Endodermal cell (in vitro differentiated cells): ENCODE data around the gene IDI1. TPM values are rescaled to one million over a fixed set of nuclear protein-coding genes. Genes with fewer than 3 reads are reported as not detected.
"Not testable (repeated sequence)": the region's sequence is repeated elsewhere in the genome, so short reads cannot be mapped to it uniquely, and the experiment has no call there.

ENCODE experiments used
- DNase-seq: peaks from one replicate; pipeline ENCODE4 v3.0.0-alpha.2; 2017
- H3K27ac ChIP-seq: 2 replicates; pipeline ENCODE4 v1.5.1; 2013; ENCODE audit warnings: mild to moderate bottlenecking, low read depth, low read length, moderate library complexity
- H3K27me3 ChIP-seq: 2 replicates; pipeline ENCODE4 v1.6.1; 2013; ENCODE audit warnings: mild to moderate bottlenecking, low read length, moderate library complexity; ENCODE audit not compliant: insufficient read depth, control insufficient read depth, poor library complexity, severe bottlenecking
- H3K36me3 ChIP-seq: 2 replicates; pipeline ENCODE4 v1.7.0; 2013; ENCODE audit warnings: mild to moderate bottlenecking, low read length, moderate library complexity; ENCODE audit not compliant: control insufficient read depth, insufficient read depth
- H3K4me1 ChIP-seq: one replicate; pipeline ENCODE4 v1.7.0; 2013; ENCODE audit warnings: low read length; ENCODE audit not compliant: control insufficient read depth, insufficient read depth
- H3K4me3 ChIP-seq: 2 replicates; pipeline ENCODE4 v1.5.1; 2013; ENCODE audit warnings: mild to moderate bottlenecking, low read length, moderate library complexity
- H3K9ac ChIP-seq: 2 replicates; pipeline ENCODE4 v1.6.1; 2013; ENCODE audit warnings: mild to moderate bottlenecking, low read length, moderate library complexity; ENCODE audit not compliant: poor library complexity, severe bottlenecking; ENCODE audit errors: extremely low read depth
- H3K9me3 ChIP-seq: 2 replicates; pipeline ENCODE4 v1.6.1; 2013; ENCODE audit warnings: mild to moderate bottlenecking, low read length, moderate library complexity; ENCODE audit not compliant: control insufficient read depth
- H3K27ac Mint-ChIP-seq: 2 replicates; pipeline ENCODE4 v1.8.0; 2020; ENCODE audit warnings: mixed read lengths
- H3K27me3 Mint-ChIP-seq: 2 replicates; pipeline ENCODE4 v1.8.0; 2021; ENCODE audit warnings: mild to moderate bottlenecking, mixed read lengths; ENCODE audit not compliant: insufficient read depth
- H3K36me3 Mint-ChIP-seq: 2 replicates; pipeline ENCODE4 v1.8.0; 2020; ENCODE audit warnings: low read depth, mixed read lengths
- H3K4me1 Mint-ChIP-seq: 2 replicates; pipeline ENCODE4 v1.8.0; 2020; ENCODE audit warnings: mixed read lengths
- H3K4me3 Mint-ChIP-seq: 2 replicates; pipeline ENCODE4 v1.8.0; 2020; ENCODE audit warnings: mild to moderate bottlenecking, moderate library complexity, mixed read lengths
- H3K9me3 Mint-ChIP-seq: 2 replicates; pipeline ENCODE4 v1.8.0; 2020; ENCODE audit warnings: mild to moderate bottlenecking, mixed read lengths
- WGBS, 2 experiments: methylation state at CpG; one replicate each; pipeline versions ENCODE4 v1.1.5 to v1.1.7; 2013; ENCODE audit warnings: missing lambda C conversion rate in 2 of 2, mixed read lengths in 1 of 2; ENCODE audit not compliant: insufficient coverage in 1 of 2, insufficient read length in 1 of 2; 5-methylcytosine and 5-hydroxymethylcytosine counted together
- total RNA-seq, 2 donors: library from RNA; stranded (reverse); fragmentation: NEBNext Ultra II Directional in 1 of 2; extraction: Animal tissue kit (Norgen Biotek cat#: 25700) in 1 of 2; gene quantifications; 2 replicates in 1 of 2; 3 replicates in 1 of 2; pipeline ENCODE4 v1.2.1, GENCODE V29; 2021
- TF ChIP-seq, protein P1 (sequence below): fragments of 200-600 bp; sonication (generic); conservative IDR thresholded peaks from 2 replicates; pipeline ENCODE4 v1.5.0; 2021; ENCODE audit warnings: antibody characterized with exemption, mild to moderate bottlenecking

IDI1 gene
- total RNA-seq, 2 donors from 2014 or later = 36.3 to 53.3 TPM

- Mint-ChIP-seq H3K9me3 (no peaks in the 10 kb centered on the region), H3K36me3 (peaks cover 30% of the 10 kb centered on the region), H3K27me3 (no peaks in the 10 kb centered on the region), H3K4me3 (no peak overlapping the region), H3K4me1 (peaks cover 2% of the 10 kb centered on the region), H3K27ac (no peak overlapping the region)
- 83 to 96% methylated on average over 2 to 3 of the region's 3 CpGs for WGBS, 2 experiments
- Histone ChIP-seq H3K27me3 (no peaks in the 10 kb centered on the region), H3K27ac (no peak overlapping the region), H3K9me3 (no peaks in the 10 kb centered on the region), H3K9ac (no peak overlapping the region), H3K36me3 (peaks cover 53% of the 10 kb centered on the region), H3K4me3 (no peak overlapping the region), H3K4me1 (no peaks in the 10 kb centered on the region)
- no peak for DNase-seq
- TF ChIP-seq, protein P1, sequence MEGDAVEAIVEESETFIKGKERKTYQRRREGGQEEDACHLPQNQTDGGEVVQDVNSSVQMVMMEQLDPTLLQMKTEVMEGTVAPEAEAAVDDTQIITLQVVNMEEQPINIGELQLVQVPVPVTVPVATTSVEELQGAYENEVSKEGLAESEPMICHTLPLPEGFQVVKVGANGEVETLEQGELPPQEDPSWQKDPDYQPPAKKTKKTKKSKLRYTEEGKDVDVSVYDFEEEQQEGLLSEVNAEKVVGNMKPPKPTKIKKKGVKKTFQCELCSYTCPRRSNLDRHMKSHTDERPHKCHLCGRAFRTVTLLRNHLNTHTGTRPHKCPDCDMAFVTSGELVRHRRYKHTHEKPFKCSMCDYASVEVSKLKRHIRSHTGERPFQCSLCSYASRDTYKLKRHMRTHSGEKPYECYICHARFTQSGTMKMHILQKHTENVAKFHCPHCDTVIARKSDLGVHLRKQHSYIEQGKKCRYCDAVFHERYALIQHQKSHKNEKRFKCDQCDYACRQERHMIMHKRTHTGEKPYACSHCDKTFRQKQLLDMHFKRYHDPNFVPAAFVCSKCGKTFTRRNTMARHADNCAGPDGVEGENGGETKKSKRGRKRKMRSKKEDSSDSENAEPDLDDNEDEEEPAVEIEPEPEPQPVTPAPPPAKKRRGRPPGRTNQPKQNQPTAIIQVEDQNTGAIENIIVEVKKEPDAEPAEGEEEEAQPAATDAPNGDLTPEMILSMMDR = no peak
These were observed 8.8 kb downstream of the IDI1 start for GRCh38 chr10:1040133-1040532.

DNA sequence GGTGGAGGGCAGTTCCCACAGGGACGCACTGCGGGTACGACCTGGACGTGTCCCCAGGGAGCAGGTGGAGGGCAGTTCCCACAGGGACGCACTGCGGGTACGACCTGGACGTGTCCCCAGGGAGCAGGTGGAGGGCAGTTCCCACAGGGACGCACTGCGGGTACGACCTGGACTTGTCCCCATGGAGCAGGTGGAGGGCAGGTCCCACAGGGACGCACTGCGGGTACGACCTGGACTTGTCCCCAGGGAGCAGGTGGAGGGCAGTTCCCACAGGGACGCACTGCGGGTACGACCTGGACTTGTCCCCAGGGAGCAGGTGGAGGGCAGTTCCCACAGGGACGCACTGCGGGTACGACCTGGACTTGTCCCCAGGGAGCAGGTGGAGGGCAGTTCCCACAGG is 10.2 kb downstream of the IDI1 start:
- H3K27me3 ChIP-seq, DNase-seq, H3K4me3 Mint-ChIP-seq, H3K4me1 Mint-ChIP-seq, H3K4me3 ChIP-seq, H3K9ac ChIP-seq, H3K27me3 Mint-ChIP-seq, H3K4me1 ChIP-seq, H3K9me3 Mint-ChIP-seq, H3K27ac Mint-ChIP-seq, H3K9me3 ChIP-seq, H3K27ac ChIP-seq: not testable (repeated sequence)
- peaks cover 43% of the 10 kb centered on the region for H3K36me3 ChIP-seq
- WGBS, 2 experiments = 96% methylated on average over 10 of the region's 20 CpGs; no CpG with 5 or more reads in 1 of the 2 experiments
- H3K36me3 Mint-ChIP-seq = peaks cover 30% of the 10 kb centered on the region

DNA sequence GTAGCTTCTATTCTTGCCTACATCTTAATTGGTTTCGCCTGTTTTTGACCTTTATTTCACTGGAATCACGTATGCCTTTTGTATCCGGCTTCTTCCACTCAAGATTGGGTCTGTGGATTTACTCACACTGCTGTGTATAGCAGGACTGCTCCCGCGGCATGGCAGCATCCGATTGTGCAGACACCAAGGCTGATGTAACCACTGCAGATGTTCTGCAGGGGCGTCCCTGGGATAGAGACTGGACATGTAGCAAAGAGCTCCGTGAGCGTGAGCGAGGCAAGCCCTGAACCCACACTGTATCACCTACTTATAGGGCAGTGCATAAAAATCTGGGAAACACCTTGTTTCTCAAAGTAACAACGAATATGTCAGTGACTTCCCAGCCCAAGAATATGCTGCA is 11.8 kb downstream of the IDI1 start:
- no peaks in the 10 kb centered on the region for H3K9me3 ChIP-seq
- H3K27me3 ChIP-seq = no peaks in the 10 kb centered on the region
- H3K27ac ChIP-seq = peak overlapping the region; percentile 47
- H3K4me3 ChIP-seq = no peak overlapping the region
- Mint-ChIP-seq H3K4me1 (no peaks in the 10 kb centered on the region), H3K4me3 (no peak overlapping the region), H3K36me3 (peaks cover 18% of the 10 kb centered on the region), H3K27ac (no peak overlapping the region), H3K27me3 (no peaks in the 10 kb centered on the region), H3K9me3 (no peaks in the 10 kb centered on the region)
- H3K36me3 ChIP-seq = peaks cover 26% of the 10 kb centered on the region
- no peaks in the 10 kb centered on the region for H3K4me1 ChIP-seq
- TF ChIP-seq, protein P1 = no peak
- no peak overlapping the region for H3K9ac ChIP-seq
- DNase-seq = no peak
- whole genome bisulfite sequencing, 2 experiments = 91 to 95% methylated on average over 9 to 11 of the region's 11 CpGs

GRCh38 chr10:1036341-1036791 is 12.6 kb downstream of the IDI1 start:
- TF ChIP-seq, protein P1 = no peak
- H3K4me3 ChIP-seq = no peak overlapping the region
- no peaks in the 10 kb centered on the region for H3K4me1 ChIP-seq
- no peaks in the 10 kb centered on the region for H3K4me1 Mint-ChIP-seq
- H3K9me3 Mint-ChIP-seq = no peaks in the 10 kb centered on the region
- WGBS, 2 experiments = 88% methylated on average over 11 to 14 of the region's 14 CpGs
- DNase-seq = peak; percentile 55
- H3K36me3 Mint-ChIP-seq = peaks cover 12% of the 10 kb centered on the region
- H3K9ac ChIP-seq = no peak overlapping the region
- H3K27ac ChIP-seq = peak overlapping the region; percentile 24
- H3K9me3 ChIP-seq = no peaks in the 10 kb centered on the region
- no peak overlapping the region for H3K27ac Mint-ChIP-seq
- no peaks in the 10 kb centered on the region for H3K27me3 ChIP-seq
- H3K36me3 ChIP-seq = peaks cover 19% of the 10 kb centered on the region
- no peak overlapping the region for H3K4me3 Mint-ChIP-seq
- H3K27me3 Mint-ChIP-seq = no peaks in the 10 kb centered on the region
